HS-27A (cell line): Measurements from ENCODE around the gene NRARP.

Experiments used
- DNase-seq: peaks from one replicate; pipeline ENCODE4 v3.0.0-alpha.2; 2012; ENCODE audit warnings: low read depth, missing footprints

The NRARP gene

GRCh38 chr9:137297966-137298365, 4.1 kb downstream of the NRARP start:
- DNase-seq: no peak

- no peak for DNase-seq
Observed at GRCh38 chr9:137296670-137297664, 5.1 kb downstream of the NRARP start.

GRCh38 chr9:137295849-137296669, 6.0 kb downstream of the NRARP start:
- DNase-seq: no peak

DNA sequence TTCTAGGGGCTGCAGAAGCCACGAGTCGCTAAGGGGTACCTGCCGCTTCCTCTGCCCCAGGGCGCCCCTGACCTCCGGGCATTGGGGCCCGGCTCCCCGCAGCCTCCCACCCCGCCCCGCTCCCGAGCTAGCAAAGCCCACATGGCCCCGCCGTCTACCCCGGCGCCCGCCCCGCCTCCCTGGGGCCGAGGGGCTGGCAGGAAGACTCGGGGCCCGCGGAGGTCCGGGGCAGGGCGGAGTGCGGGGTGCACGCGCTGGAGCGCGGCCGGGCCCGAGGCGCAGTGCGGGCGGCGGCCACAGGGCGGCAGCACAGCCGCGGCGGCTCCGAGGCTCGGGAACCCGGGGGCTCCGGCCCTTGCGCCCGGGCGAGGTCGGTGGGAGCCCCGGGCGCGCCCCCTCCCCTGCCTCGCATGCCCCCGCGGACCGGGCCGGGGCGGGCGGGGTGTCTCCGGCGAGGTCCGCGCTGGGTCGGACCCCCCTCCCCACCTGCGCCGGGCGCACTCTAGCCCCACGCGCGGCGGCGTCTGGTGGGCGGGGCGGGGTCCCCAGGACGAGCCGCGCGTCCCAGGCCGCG, 6.7 kb downstream of the NRARP start:
- no peak for DNase-seq

DNA sequence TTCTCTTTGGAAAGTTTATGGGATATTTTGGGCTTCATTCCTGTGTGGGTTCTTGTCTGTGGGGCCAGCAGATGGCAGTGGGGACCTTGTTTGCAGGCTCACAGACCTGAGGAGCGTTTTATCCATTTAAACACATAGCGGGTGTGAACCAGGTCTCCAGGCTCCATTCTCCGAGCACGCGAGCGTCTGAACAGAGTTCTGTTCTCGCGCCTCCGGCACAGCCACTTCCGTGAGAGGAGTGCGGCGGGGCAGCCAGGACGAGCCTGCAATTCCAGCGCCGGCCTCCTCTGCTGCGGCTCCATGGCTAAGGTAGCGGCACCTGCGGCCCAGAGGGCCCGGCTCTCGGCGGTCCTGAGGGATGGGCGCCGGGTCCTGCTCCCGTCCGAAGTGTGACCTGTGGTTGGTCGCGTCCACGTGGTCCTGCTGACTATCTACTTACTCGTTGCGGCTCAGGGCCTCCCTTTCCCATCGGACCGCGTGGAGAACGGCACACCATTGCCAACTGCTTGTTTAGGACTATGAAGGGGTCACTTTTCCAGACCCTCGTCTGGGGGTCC, 7.3 kb downstream of the NRARP start:
- DNase-seq: no peak

- DNase-seq: no peak
Observed at GRCh38 chr9:137294091-137294680, 7.9 kb downstream of the NRARP start.

DNA sequence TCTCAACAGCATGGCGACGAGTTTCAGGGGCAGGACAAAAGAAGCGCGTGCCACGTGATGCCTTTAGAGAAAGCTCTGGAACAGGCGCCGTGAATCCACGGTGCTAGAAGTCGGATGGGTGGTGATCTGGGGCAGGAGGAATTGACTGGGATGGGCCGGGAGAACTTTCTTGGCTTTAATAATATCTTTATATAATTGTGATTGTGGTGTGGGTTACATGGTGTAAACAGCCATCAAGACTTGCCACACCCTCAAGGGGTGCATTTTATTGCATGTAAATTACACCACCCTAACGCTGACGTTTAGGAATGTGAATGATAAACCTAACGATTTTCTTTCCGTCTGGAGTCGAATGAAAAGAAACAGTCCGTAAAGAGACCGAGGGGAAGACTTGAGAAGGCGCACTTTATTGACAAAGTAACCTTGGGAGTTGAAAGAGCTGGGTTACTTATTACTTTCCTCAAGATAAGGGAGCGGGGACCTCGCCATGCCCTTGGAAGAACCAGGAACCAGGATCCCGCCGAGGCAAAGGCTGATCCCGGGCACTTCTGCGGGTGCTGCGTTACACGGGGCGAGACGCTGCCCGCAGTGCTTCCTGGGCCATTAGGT, 8.5 kb downstream of the NRARP start:
- DNase-seq: no peak

GRCh38 chr9:137293094-137293481, 9.0 kb downstream of the NRARP start:
- DNase-seq: no peak

DNA sequence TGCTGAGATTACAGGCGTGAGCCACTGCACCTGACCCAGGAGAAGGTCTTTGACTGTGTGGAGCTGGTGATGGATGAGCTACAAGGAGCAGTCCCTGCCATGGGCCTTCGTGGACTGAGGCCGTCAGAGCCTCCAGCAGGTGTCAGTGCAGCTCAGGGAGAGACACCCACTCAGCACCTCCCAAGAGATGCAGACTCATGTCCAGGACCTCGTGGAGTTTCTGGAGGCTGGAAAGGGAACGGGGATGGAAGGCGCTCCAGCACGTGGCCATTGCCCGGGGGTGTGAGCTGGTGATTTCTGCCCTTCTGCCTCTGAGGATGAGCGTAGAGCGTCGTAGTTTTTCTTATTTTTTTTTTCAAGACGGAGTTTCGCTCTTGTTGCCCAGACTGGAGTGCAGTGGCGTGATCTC, 15.1 kb downstream of the NRARP start:
- DNase-seq: no peak

DNA sequence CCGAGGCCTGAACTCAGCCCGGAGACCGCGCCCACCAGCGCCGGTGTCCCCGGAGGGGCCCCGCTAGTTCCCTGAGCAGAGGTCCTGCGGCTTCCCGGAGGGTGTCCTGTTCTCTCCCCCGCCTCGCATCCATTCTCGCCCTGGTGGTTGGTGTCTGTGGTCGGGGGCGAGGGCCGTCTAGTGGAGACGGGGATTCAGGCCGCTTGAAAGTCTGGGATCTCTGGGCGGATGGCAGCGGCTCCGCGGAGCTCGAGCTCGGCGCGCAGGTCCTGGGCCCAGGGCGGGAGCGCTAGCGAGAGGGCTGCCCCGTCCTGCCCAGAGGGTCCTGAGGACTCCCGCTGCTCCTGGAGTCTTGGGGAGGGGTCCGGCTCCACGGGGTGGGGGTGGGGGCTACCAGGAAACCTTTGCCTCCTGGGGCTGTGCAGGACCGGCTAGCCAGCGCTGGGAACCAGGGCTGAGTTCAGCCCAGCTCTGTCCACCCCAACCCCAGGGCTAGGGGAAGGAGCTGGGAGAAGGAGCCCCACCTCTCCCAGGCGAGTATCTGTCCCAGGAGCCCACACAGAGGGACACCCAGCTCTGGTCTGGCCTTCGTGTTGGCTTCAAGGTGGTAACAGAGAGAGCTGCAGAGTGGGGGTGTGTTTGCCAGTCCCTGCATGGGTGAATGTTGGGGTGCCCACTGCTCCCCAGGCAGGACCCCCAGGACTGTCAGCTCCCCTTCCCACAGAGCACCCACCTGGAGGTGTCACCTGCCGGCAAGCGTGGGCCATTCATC, 20.5 kb downstream of the NRARP start:
- DNase-seq: no peak

DNA sequence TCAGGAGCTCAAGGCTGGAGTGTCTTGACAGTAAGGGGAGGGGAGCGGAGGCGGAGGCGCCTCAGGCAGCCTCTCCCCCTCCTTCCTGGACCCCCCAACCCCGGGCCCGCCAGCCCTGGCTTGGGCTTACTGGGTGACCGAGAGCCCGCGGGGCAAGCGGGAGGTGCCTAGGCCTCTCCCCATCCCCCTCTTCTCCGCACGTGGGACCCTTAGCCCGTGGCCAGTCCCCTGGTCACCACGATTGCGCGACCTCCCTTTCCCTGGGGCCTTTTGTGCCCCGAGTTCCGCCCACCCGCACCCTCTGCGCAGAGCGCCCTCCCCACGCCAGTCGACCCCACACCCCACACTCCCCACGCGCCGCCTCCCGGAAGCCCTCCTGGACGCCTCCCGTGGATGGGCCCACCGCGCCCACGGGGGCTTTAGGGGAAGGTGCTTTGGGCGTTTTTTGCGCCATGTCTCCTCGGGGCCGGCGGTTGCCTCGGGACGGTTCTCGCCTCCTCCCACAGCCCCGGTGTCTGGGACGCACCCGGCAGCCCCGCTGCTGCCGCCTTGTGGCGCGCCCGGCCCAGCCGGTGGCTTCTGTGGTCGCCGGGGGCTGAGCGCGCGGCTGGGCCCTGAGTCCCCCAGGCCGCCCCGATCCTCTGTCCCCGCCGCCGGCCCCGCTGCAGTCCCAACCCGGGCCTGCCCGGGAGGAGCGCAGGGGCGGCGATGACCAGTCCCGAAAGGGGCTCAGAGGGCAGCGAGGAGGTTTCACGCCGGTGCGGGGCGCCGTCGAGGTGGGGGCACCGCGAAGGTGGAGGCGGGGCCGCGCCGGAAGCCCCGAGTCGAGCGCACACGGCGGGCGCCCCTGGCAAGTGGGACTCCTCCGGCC, 21.4 kb downstream of the NRARP start:
- no peak for DNase-seq

- DNase-seq: no peak
Observed at GRCh38 chr9:137279741-137280473, 22.2 kb downstream of the NRARP start.

GRCh38 chr9:137278721-137279711, 23.1 kb downstream of the NRARP start:
- no peak for DNase-seq

DNA sequence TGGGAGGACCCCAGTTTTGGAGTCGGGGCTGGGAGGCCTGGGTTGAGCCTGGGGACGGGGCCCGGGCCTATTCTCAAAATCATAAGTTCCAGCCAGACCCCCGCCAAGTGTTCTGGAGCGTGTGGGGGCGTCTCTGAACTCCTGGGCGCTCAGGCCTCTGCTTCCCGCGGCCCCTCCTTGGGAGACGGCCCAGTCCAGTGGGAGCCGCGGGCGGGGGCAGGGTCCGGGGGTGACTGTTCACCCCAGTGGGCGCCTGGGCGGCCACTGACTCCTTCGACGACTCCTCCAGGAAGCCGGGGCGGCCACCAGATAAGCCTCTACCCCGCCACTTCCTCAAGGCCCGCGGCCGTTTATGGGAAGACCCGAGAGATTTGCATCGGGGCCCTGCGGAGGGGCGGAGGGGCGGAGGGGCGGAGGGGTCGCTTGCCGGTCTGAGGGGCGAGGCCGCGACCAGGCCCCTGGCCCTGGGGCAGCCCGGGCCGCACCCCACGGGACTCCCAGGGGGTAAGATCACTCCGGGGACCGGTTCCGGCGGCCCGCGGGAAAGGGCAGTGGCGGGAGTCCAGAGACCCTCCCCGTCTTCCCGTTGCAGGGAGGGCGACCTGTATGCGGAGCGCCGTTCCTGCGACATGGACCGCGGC, 23.9 kb downstream of the NRARP start:
- DNase-seq: no peak

DNA sequence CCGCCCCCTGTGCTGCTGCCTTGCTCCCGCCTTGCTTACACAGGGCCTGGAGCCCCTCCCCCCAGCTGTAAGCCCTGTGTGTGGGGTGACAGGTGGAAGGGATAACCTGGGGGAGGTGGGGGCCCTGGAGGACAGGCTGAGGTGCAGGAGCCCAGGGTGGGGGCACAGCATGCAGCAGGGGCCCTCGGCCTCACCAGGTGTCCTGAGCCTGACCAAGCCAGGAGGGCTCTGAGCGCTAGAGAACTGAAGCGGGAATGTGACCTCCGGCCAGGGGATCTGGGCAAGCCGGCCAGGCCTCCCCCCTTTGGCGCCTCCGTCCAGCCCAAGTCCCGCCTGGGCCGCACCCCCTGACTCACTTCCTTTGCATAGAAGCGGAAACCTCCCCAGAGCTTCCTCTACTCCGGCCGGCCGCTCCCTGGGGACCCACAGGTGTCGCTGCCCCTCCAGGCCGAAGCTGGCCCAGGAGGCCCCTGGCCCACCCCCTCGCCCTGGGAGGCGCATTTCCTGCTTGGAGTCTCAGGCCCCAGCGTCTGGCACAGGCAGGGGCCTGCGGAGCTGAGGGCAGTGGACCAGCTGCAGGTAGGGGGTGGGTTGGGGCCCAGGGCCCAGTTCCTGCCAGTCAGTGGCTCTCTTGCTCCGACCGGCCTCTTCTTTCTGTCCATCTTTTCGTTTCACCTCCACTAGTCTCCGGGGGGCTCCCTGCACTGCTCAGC, 24.6 kb downstream of the NRARP start, which contains the start of gene TOR4A:
Gene TOR4A, plus strand, starts transcription at position 398 of the 713 bp plus-strand sequence. CDS start 964 bp downstream, outside the sequence.
- peak; percentile 51 for DNase-seq
